Measurements from ENCODE around the gene ZDHHC20. TPM values are rescaled to one million over a fixed set of nuclear protein-coding genes. Genes with fewer than 3 reads are reported as not detected.
A peak's percentile ranks its signal among the peaks of the same experiment; 100 is the strongest.

The ZDHHC20 gene
- total RNA-seq, 1 donor from 2014 or later = 49.2 TPM

- Mint-ChIP-seq H3K27ac (no peak overlapping the region), H3K36me3 (ENCODE audit: low read depth) (no peaks in the 10 kb centered on the region), H3K27me3 (no peaks in the 10 kb centered on the region), H3K4me3 (no peak overlapping the region), H3K4me1 (no peaks in the 10 kb centered on the region), H3K9me3 (no peaks in the 10 kb centered on the region)
- ATAC-seq (ENCODE audit: low read depth) (no peak), DNase-seq (no peak)
- TF ChIP-seq CTCF (IDR thresholded peaks at IDR 0.05) = no peak
- POLR2A ChIA-PET = interaction anchor here (0.6 kb wide), 1 partner anchor 745 kb away, joined by 3 read pairs; no protein-coding TSS in a partner anchor
- CTCF ChIA-PET = interaction anchor here (0.9 kb wide), 1 partner anchor 141 kb away, joined by 4 read pairs; no protein-coding TSS in a partner anchor
- intact Hi-C loops (cut with micrococcal nuclease) = no loop called here
Observed at GRCh38 chr13:21338639-21339278, 120.3 kb downstream of the ZDHHC20 start.

- no peak overlapping the region for H3K4me3 Mint-ChIP-seq
- no peak for DNase-seq
- no peaks in the 10 kb centered on the region for H3K4me1 Mint-ChIP-seq
- no peaks in the 10 kb centered on the region for H3K9me3 Mint-ChIP-seq
- ChIA-PET CTCF (interaction anchor here (0.9 kb wide), 1 partner anchor 141 kb away, joined by 4 read pairs; no protein-coding TSS in a partner anchor), POLR2A (interaction anchor here (0.6 kb wide), 1 partner anchor 745 kb away, joined by 3 read pairs; no protein-coding TSS in a partner anchor)
- no peak for ATAC-seq (ENCODE audit: low read depth)
- H3K27ac Mint-ChIP-seq = no peak overlapping the region
- intact Hi-C loops (cut with micrococcal nuclease) = no loop called here
- no peaks in the 10 kb centered on the region for H3K36me3 Mint-ChIP-seq (ENCODE audit: low read depth)
- no peak for TF ChIP-seq CTCF (IDR thresholded peaks at IDR 0.05)
- no peaks in the 10 kb centered on the region for H3K27me3 Mint-ChIP-seq
Observed at GRCh38 chr13:21338156-21338555, 120.9 kb downstream of the ZDHHC20 start.

GRCh38 chr13:21336609-21337349, 122.3 kb downstream of the ZDHHC20 start:
- Mint-ChIP-seq H3K4me3 (no peak overlapping the region), H3K27ac (no peak overlapping the region), H3K9me3 (no peaks in the 10 kb centered on the region), H3K36me3 (ENCODE audit: low read depth) (no peaks in the 10 kb centered on the region), H3K4me1 (no peaks in the 10 kb centered on the region), H3K27me3 (no peaks in the 10 kb centered on the region)
- ChIA-PET POLR2A (no interaction called here), CTCF (no interaction called here)
- no peak for TF ChIP-seq CTCF (IDR thresholded peaks at IDR 0.05)
- DNase-seq = no peak
- no peak for ATAC-seq (ENCODE audit: low read depth)
- intact Hi-C loops (cut with micrococcal nuclease) = no loop called here

GRCh38 chr13:21333186-21333585, 125.9 kb downstream of the ZDHHC20 start:
- Mint-ChIP-seq H3K27me3 (no peaks in the 10 kb centered on the region), H3K36me3 (ENCODE audit: low read depth) (no peaks in the 10 kb centered on the region), H3K27ac (no peak overlapping the region), H3K9me3 (no peaks in the 10 kb centered on the region), H3K4me1 (peaks cover 22% of the 10 kb centered on the region), H3K4me3 (no peak overlapping the region)
- no peak for TF ChIP-seq CTCF (IDR thresholded peaks at IDR 0.05)
- CTCF ChIA-PET = no interaction called here
- POLR2A ChIA-PET = no interaction called here
- intact Hi-C loops (cut with micrococcal nuclease) = no loop called here
- DNase-seq = no peak
- ATAC-seq (ENCODE audit: low read depth) = no peak

- peaks cover 24% of the 10 kb centered on the region for H3K4me1 Mint-ChIP-seq
- no peak overlapping the region for H3K27ac Mint-ChIP-seq
- ChIA-PET POLR2A (no interaction called here), CTCF (no interaction called here)
- no peak for TF ChIP-seq CTCF (IDR thresholded peaks at IDR 0.05)
- ATAC-seq (ENCODE audit: low read depth) (peak; percentile 56), DNase-seq (no peak)
- H3K27me3 Mint-ChIP-seq = no peaks in the 10 kb centered on the region
- intact Hi-C loops (cut with micrococcal nuclease) = no loop called here
- H3K4me3 Mint-ChIP-seq = peak overlapping the region; percentile 21
- no peaks in the 10 kb centered on the region for H3K9me3 Mint-ChIP-seq
- H3K36me3 Mint-ChIP-seq (ENCODE audit: low read depth) = no peaks in the 10 kb centered on the region
Observed at GRCh38 chr13:21330126-21330861, 128.8 kb downstream of the ZDHHC20 start.

All from activated B cell treated with CpG ODN at 0.5 μM for 24 hours (primary cell).